Esophagus squamous epithelium (tissue), 4 donors: Measurements from ENCODE around the gene ZNF75A.
"Not testable (repeated sequence)": the region's sequence is repeated elsewhere in the genome, so short reads cannot be mapped to it uniquely, and the experiment has no call there.

Experiments used
- CTCF ChIP-seq, 6 experiments: fragments of 450-650 bp in 4 of 6; fragments of 200-600 bp in 2 of 6; sonication (generic) in 2 of 6; IDR thresholded peaks; one replicate each; pipeline ENCODE4 v1.5.1; 2016 to 2019; ENCODE audit warnings: antibody characterized with exemption in 6 of 6, mild to moderate bottlenecking in 4 of 6, moderate library complexity in 4 of 6
- POLR2A ChIP-seq, 4 donors: fragments of 450-650 bp; IDR thresholded peaks; one replicate each; pipeline ENCODE4 v1.6.1; 2017; ENCODE audit warnings: antibody characterized with exemption in 4 of 4, mild to moderate bottlenecking in 4 of 4, moderate library complexity in 3 of 4

DNA sequence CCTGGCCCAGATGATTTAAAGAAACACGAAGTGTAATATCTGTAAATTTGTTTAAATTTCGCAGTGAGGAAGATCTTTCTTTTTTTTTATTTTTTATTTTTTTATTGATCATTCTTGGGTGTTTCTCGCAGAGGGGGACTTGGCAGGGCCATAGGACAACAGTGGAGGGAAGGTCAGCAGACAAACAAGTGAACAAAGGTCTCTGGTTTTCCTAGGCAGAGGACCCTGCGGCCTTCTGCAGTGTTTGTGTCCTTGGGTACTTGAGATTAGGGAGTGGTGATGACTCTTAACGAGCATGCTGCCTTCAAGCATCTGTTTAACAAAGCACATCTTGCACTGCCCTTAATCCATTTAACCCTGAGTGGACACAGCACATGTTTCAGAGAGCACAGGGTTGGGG, 34.6 kb upstream of the ZNF75A start:
- not testable (repeated sequence) for TF ChIP-seq CTCF, POLR2A (IDR thresholded peaks at IDR 0.05)
